Fibroblast of skin of right biceps (primary cell): Measurements from ENCODE around the gene GREB1.

Experiments
- DNase-seq: peaks from one replicate; pipeline ENCODE4 v3.0.0-alpha.2; 2013

GREB1 gene

DNA sequence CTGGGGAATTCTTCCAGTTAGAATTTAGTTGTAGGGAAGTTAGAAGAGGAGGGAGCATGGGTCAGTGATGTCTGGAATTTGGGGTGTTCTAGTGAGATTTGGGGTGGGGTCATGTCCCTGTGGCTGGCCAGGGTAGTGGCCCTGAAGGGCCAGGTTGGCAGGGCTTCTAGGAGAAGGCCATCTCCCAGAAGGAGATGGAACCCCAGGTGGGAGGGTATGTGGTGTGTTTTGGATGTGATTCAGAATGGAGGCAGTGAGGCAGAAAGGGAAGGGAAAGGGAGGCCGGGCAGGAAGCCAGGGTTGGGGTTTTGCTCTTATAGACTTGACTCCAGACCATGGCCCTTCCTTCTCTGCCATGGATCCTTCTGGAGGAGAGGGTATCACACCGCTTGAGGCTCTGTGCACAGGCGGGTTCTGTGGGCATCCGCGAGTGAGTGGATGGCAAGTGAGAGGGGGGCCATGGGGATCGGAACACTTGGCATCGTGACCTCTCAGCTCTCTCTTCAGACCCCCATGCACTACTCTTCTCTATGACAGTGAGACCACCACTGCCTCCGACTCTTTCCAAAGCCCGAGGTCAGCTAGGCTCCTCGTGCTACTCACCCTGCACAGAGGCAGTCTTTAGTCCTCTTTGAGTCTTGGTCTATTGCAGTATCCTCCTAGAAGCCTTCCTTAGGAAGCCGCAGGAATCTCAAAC is 7.3 kb downstream of the GREB1 start:
- no peak for DNase-seq

DNA sequence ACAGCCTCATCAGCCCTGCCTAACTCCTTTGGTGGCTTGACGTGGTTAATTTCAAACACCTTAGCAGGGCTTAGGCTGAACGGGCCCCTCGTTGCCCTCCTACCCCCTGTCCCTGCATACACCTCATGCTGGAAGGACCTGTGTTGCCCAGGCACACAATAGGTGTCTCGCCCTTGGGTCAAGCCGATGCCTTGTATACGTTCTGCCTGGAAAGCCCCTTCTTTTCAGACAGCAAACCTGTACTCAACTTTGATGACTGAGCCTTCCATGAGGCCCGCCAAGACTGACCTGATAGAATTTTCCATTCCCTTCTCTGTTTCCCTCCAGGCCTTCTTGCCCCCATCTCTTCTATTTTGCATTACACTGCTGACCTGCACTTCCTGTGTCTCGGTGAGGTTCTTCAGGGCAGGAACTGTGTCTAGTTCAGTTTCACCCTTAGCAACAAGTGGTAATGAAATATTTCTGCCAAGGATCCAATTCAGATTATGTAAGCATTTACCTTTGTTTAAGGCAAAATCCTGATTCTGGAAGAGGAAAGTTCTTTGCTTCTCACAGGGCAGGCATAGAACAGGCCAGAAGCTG is 7.9 kb downstream of the GREB1 start:
- DNase-seq: no peak

GRCh38 chr2:11542275-11542819 is 8.5 kb downstream of the GREB1 start:
- no peak for DNase-seq

DNA sequence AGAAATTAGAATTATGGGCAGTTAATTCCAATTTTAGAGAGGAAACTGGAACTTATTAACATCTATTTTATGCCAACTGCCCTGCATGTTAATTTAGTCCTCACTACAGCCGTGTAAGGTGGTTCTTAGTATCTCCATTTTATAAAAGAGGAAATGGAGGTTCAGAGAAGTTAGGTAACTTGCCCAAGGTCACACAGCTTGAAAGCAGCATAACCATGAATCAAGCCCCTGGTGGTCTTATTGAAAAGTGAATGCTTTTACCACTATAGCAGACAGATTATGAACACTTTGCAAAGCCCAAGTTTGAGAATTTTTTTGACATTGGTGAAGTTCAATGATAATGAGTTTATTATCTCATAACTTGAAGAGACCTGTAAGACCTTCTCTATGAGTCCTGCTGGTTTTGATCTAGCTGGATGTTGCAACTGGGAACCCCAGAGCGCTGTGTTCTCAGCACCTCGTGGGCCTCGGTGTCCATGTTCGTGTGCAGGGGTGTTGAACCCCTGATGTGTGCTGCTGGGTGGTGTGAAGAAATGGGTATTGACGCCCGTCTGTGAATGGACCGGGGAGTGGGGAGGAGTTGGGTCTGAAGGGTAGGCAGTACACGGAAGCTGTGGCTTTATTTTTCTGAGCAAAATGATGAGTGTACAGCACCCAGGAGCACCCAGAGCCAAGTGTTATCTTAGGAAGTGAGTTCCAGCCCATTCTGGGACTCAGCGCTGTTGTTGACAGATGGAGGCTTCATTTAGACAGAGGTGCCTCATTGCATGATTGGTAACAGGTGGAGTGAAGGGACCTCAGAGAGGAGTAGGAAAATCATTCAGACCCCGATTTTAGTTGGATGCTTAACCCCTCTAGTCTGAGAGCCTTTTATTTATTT is 9.7 kb downstream of the GREB1 start:
- DNase-seq: no peak

DNA sequence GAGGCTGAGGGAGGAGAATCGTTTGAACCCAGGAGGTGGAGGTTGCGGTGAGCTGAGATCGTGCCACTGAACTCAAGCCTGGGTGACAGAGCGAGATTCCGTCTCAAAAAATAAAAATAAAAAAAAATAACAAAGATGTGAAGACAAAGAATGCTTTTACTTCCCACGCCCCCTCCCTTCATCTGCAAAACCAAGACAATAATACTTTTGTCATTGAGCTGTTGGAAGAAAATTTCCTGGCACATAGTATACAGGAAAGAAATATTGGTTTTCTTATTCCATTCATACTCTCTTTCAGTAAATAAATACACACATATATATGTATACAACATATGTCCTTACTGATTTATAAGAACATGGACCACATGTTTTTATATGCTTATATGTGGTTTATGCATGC is 12.2 kb downstream of the GREB1 start:
- DNase-seq: no peak

DNA sequence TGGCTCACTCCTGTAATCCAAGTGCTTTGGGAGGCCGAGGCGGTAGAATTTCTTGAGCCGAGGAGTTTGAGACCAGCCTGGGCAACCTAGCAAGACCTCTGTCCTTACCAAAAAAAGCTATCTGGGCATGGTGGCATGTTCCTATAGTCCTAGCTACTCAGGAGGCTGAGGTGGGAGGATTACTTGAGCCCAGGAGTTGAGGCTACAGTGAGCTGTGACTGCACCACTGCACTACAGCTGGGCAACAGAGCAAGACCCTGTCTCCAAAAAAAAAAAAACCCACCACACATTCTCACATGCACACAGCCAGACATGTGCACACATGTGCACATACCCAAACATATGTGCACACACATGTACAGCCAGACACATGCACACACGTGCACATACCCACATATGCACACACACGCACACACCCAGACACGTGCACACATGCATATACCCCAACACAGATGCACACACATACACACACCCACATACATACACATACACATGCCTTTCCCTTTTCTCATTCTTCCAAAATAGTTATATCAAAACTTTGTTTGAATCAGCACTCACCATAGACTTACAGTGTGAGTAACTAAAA is 14.2 kb downstream of the GREB1 start:
- DNase-seq: no peak

DNA sequence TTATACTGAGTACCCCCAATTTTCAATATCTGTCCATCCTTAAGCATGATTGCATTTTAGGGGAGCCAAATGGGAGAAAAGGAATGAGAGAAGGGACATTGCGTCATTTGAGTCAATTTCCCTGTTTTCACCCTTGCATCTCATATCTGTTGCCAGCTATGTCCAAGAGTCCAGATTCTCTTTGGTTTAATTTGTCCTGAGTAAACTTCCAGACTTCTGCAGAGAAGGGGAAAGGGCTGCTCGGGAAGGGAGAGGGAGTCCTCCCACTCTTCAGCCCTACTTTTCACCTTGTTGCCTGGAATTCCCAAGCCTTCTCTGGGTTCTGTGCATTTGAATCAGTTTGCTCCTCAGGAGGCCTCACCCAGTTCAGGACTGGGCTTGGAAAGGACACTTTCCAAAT is 16.5 kb downstream of the GREB1 start:
- no peak for DNase-seq

DNA sequence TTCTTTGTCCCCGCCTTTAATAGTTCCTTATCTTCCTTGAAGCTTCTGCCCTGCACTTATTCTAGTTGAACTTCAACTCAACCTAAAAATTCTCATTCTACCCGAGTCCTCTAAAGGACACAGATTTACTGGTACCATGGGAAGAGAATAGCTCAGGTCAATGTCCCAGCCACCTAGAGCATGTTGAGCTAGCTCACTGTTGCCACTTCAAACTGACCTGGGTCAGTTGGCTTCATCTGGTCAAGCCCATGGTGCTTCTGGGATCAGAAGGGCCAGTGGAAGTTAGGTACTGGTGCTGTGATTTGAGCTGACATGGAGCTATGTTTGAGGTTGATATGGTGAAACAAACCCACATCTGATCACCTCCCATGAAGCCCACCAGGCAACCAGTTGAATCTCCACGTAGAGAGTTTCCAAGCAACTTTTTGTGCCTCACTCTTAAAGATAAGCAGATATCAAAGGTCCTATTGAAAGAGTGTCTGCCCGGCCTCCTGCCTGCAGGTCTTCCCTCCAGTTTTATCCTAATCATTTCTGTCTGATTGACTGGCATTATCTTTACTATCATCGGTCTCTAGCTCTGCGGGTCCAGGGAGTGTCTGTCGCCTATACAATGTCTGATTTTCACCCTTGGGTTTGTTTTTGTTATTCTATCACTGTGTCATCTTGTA is 17.2 kb downstream of the GREB1 start:
- no peak for DNase-seq

DNA sequence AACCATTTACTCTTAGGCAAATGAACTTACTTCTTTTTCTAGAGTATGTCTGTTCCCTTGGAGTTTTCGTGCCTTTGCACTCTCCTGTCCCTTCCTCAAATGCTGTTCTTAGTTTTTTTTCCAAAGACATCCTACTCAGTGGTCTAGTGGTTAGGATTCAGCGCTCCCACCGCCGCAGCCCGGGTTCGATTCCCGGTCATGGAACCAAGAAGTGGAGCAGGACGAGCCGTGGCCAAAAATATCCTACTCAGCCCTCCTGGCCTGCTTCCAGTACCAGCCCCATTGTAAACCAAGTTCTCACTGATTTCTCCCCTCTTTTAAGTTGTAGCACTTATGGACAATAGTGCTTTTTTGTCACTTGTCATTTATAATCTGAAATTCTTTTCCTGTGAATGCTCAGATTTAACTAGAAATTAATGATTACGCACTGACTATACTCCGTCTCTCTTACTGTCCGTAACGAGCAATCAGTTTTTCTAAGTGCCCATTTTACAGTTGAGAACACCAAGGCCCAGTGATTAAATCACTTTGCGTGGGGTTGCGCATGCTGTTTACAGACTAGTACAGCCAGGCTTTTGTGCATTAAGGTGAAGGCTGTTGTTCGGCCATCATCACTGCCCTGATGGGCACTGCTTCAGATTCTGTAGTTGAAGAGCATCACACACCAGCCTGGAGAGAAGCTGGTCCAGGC is 17.9 kb downstream of the GREB1 start:
- DNase-seq: no peak

DNA sequence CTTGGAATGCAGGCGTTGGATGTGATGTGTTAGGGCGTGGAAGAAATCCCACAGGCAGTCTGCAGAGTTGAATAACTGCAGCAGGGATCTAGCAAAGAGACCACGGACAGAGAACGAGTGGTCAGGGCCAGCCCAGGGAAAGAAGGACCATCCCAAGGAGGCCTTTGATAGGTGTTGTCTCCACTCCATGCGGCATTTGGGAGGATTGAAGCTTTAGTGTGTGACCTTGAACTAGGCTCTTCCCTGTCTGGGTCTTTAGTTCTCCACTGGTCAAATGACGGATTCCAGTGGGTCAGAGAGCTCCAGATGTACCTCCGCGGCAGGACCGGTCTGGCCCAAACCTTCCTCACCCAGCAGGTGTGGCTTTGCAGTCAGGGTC is 18.4 kb downstream of the GREB1 start:
- DNase-seq: no peak

DNA sequence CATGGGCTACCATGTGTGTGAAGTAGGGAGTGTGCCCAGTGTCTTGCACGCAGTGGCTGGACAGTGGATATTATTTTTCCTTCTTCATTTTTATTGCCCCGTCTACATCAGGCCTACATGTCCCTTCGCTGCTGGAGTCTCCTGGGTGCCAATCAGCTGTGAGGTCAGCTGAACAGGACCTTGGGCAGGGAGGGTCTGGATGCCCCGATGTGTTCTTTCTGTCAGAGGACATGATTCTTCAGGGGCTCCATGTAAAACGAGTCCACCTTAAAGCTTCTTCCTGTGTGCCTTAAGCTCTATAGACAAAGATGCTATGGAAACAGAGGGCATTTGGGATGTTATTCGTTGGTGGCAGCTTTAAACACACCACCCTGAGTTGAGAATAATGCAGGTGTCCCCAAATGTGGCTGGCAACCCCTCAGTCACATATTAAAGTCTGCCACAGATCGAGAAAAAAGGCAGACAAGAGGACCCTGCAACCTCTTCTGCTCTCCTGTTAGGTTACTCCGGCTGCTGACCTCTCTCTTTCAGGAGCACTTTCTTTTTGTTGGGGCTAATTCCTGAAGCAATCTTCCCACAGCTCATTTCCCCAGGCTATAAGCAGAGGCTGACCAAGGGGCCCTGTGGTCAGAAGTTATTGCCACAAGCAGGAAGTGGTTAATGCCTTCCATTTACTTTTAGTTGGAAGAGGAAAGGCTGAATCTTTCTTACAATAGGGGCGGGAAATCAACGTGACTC is 20.0 kb downstream of the GREB1 start:
- DNase-seq: peak; percentile 26

DNA sequence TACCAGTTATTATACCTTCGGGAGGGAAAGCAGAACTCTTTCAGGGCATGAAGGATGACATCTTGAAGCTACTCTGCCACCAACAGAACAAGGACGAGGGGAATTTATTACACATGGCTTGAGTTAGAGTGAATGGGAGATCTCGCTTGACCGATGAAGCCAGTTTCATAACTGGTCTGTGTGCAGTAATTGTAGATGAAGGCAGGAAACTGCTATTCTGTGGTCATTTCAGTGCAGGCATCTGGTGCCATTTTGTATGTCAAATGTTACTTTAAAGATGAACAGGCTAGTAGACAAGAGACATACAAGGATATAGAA is 20.5 kb downstream of the GREB1 start:
- no peak for DNase-seq

DNA sequence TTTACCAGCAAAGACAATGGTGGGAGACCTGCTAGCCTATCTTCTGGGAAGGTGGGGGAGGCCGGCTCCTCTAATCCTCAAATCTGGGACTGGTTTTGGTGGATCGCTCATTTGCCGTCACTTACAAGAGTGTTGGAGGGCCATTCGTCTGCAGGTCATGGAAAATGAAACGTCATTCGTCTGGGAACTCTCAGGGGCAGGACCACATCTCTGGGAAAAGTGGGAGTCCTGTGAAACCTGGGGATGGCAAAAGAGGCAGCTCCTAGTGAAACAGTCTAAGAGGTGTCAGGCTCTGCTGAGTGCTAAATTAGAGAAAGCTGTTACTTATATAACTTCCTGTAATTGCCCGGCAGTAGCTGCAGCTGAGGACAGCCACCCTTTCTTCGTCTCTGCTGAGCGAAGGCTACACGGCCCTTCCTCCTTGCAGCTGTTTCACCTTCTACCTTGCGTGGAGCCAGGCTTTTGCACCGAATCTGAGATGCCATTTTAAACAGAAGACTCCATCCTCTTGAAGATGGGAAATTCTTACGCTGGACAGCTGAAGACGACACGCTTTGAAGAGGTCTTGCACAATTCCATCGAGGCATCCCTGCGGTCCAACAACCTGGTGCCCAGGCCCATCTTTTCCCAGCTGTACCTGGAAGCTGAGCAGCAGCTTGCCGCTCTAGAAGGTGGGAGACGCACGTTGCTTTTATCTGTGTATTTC is 22.4 kb downstream of the GREB1 start:
- no peak for DNase-seq

DNA sequence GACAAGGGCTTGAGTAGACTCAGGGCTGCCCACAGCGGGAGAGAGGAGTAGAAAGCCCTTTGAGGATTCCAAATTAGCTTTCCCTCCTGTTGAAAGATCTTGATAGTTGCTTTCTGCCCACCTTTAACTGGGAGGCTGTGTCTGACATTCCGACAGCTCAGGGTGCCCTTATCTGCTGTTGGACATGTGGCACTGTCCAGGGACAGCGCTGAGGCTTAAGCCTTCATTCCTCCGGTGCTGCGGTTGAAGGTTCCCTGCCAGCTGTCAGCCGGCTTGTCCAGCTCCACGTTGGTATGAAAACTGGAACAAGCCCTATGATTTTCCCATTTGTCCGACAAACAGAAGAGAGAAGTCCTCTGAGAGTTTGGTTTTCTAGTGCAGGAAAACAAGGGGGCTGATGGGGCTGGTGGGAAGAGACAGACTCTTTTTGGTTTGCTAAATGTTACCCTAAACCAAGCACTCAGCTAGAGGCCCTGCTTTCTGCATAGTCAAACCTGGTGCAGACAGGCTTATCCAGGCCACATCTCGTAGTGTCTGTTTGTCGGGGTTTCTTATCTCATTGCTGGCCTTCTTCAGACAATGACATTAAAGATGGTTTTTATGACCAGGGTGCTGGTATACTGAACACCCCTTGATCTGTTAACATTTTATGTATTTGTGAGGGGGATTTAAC is 24.5 kb downstream of the GREB1 start:
- DNase-seq: no peak

DNA sequence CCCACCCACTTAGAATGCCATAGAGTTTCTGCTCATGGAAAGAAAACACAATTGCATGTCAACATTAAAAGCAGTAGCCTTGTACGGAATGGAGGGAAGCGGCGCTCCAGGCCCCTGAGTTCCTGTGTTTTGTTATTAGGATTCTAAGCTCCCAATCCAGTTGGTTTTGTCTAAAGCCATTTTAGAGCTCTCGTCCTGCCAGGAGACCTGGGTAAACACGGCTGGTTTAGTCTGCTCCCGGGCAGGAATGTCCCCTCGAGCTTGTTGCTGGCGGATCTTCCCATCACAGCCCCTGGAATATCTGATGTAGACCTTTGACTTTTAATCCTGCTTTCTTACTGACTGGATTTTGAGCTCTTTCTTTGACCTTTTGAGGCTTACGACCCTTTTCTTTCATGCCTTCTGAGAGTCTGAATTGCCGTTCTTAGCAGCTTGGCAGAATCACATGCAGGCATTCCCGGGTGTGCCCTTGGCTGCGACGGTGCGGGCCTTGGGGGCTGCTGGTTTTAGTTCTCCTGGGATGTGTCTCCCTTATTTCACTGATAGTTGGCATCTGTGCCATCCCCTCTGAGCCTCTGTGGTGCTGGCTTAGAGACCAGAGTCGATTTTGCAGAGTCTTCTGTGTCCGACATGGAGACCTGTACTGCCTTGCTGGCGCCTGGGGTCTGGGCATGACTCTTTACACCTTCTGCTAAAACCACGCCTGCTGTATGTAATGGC is 25.4 kb downstream of the GREB1 start:
- no peak for DNase-seq

GRCh38 chr2:11559786-11560155 is 25.9 kb downstream of the GREB1 start:
- no peak for DNase-seq

- no peak for DNase-seq
These were observed 27.0 kb downstream of the GREB1 start for GRCh38 chr2:11560806-11561205.

- no peak for DNase-seq
These were observed 28.2 kb downstream of the GREB1 start for GRCh38 chr2:11562011-11562410.

DNA sequence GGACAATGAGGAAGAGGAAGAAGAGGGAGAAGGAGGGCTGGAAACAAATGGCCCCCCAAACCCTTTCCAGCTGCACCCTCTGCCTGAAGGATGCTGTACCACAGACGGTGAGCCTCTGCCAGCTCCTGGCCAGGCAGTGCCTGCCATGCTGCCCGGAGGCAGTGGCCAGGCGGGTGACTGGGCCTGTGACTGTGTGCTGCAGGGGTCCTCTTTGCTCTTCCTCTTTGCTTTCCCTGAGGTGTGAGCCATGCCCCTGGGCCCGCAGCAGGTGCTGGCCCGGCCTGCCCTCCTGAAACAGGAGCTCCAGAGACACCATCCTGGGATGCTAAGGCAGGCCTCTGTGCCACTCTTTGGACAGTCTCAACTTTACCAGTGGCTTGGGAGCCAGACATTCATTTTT is 28.6 kb downstream of the GREB1 start:
- DNase-seq: no peak
